Heart left ventricle (tissue), 16 donors: Measurements from ENCODE around the gene OSCAR. TPM values are rescaled to one million over a fixed set of nuclear protein-coding genes. Genes with fewer than 3 reads are reported as not detected.
A peak's percentile ranks its signal among the peaks of the same experiment; 100 is the strongest.

Experiments used
- ATAC-seq, 4 donors: fragments of 200-7000 bp; cut with Tn5 transposase; one replicate each; pipeline ENCODE4 v1.9.1; 2020 to 2022; ENCODE audit warnings: moderate library complexity in 4 of 4, mild to moderate bottlenecking in 3 of 4, moderate number of reproducible peaks in 1 of 4
- DNase-seq, 5 donors: peaks; one replicate each; pipeline ENCODE4 v3.0.0-alpha.2; 2020
- H3K27ac ChIP-seq, 12 donors: fragments of 200-600 bp; sonication (generic) in 4 of 12; one replicate each; pipeline versions ENCODE4 v1.5.0 to v1.8.0; 2016 to 2022; ENCODE audit warnings: mild to moderate bottlenecking in 2 of 12
- H3K27me3 ChIP-seq, 9 donors: fragments of 200-600 bp; sonication (generic) in 2 of 9; one replicate each; pipeline versions ENCODE4 v1.5.1 to v1.8.0; 2016 to 2022; ENCODE audit warnings: mild to moderate bottlenecking in 3 of 9
- H3K36me3 ChIP-seq, 9 donors: fragments of 200-600 bp; sonication (generic) in 2 of 9; one replicate each; pipeline versions ENCODE4 v1.5.0 to v1.8.0; 2018 to 2022; ENCODE audit warnings: mild to moderate bottlenecking in 2 of 9
- H3K4me1 ChIP-seq, 12 donors: fragments of 200-600 bp; sonication (generic) in 4 of 12; one replicate each; pipeline versions ENCODE4 v1.5.0 to v1.8.0; 2016 to 2022; ENCODE audit warnings: mild to moderate bottlenecking in 3 of 12
- H3K4me3 ChIP-seq, 12 donors: fragments of 200-600 bp; sonication (generic) in 4 of 12; one replicate each; pipeline versions ENCODE4 v1.5.0 to v1.8.0; 2017 to 2022; ENCODE audit warnings: mild to moderate bottlenecking in 9 of 12, moderate library complexity in 4 of 12
- H3K9me3 ChIP-seq, 12 donors: fragments of 200-600 bp; sonication (generic) in 4 of 12; one replicate each; pipeline versions ENCODE4 v1.5.0 to v1.8.0; 2016 to 2022; ENCODE audit warnings: mild to moderate bottlenecking in 1 of 12
- CTCF ChIP-seq, 12 donors: fragments of 200-600 bp; sonication (generic) in 4 of 12; IDR thresholded peaks; one replicate each; pipeline versions ENCODE4 v1.5.0 to v1.8.0; 2018 to 2022; ENCODE audit warnings: antibody characterized with exemption in 12 of 12, mild to moderate bottlenecking in 5 of 12
- POLR2A ChIP-seq, 2 donors: fragments of 450-650 bp; IDR thresholded peaks; one replicate each; pipeline ENCODE4 v1.6.1; 2017; ENCODE audit warnings: antibody characterized with exemption in 2 of 2, mild to moderate bottlenecking in 2 of 2, moderate library complexity in 2 of 2
- whole genome bisulfite sequencing, 4 donors: extraction: QIAGEN DNeasy Blood & Tissue Kit in 2 of 4; methylation state at CpG; one replicate each; pipeline versions ENCODE4 v1.1.5 to v1.1.7; 2013 to 2018; 5-methylcytosine and 5-hydroxymethylcytosine counted together
- intact Hi-C, 10 donors: fragments of 100-400 bp; cut with DNase I; formaldehyde crosslinking; loops; one replicate each; pipeline versions ENCODE4 v1.11.1 to v1.14.2; 2022
- polyA plus RNA-seq, 2 donors: library from polyadenylated mRNA; stranded (reverse); fragments of 200-250 nt; gene quantifications; one replicate each; pipeline ENCODE4 v1.2.3, GENCODE V29; 2013
- total RNA-seq, 9 donors: library from RNA; depleted of rRNA in 2 of 9; stranded (reverse); fragments of >200 nt in 2 of 9; fragmentation: NEBNext Ultra II Directional in 3 of 9; extraction: Animal tissue kit (Norgen Biotek cat#: 25700) in 3 of 9; gene quantifications; one replicate each; pipeline versions ENCODE4 v1.1.0 to v1.2.4, GENCODE V29; 2016 to 2023
- donor health status: ischemic (EF 13 %, LVEDD 7.1; RV severe dilation, severe dysfunction).
- donor health status: healthy with polysubstance abuse.
- donor health status: DM: no; HTN: yes; CAD: no.
- donor health status: DM: no; HTN: no; CAD: no.
- donor health status: ischemic (EF 25% LVEDD 6.9; RV normal size, moderate dysfunction).
- donor health status: ischemic (EF 25% LVEDD 5.7; RV mildly dilated, moderate dysfunction).
- donor health status: healthy.
- donor health status: DM: yes; HTN: yes; CAD: no.
- donor health status: ischemic (EF 35%, LVEDD 5.7; RV mildly dilated, moderate dysfunction).
- donor health status: nonischemic (EF 11% LVEDD 7.7; RV severe dilation, severe dysfunction).
- donor health status: DM: yes; HTN: yes; CAD: no.
- donor health status: PGD.
- donor health status: ischemic (EF 29% LVEDD 5.4; RV normal size, mild dysfunction).
- donor health status: nonischemic (EF 23%, LVEDD 6.1; RV moderate dilation, normal function).

The OSCAR gene
- total and polyA plus RNA-seq, 11 donors: 0.35 to 9.8 (median 0.68) TPM; not detected in 1

DNA sequence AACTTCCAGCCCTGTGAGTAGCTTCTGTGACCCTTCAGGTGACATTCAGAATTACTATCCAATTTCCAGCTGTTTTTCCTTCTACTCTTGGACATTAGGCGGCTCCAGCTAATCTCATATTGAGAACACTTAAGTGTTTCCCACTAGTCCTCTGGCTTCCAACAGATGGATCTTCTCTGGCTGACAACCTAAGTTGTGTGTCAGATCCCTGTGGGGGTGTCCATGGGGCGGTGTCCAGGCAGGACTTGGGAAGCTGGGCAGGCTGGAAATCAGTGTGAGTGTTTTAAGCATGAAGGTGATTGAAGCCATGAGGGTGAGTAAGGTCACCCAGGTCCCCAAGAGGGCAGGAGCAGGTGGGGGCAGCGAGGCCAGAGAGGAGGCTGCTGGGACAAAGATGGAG is 47.1 kb upstream of the OSCAR start:
- DNase-seq (peak in 4 of 5 donors; percentile 59 to 81 (median 72)), ATAC-seq (peak; percentile 34 to 80 (median 58))
- intact Hi-C loops: no loop called here
- peaks cover 7 to 100% (median 100%) of the 10 kb centered on the region in 9 donors for H3K36me3 ChIP-seq
- H3K4me3 ChIP-seq: no peak overlapping the region
- TF ChIP-seq POLR2A (IDR thresholded peaks at IDR 0.05) (no peak), CTCF (IDR thresholded peaks at IDR 0.05) (peak in 1 of 12 donors; percentile 14)
- H3K4me1 ChIP-seq: peaks cover 0 to 19% (median 0%) of the 10 kb centered on the region in 12 donors
- WGBS, 4 donors: 62 to 84% (median 74%) methylated on average over 3 of the region's 3 CpGs
- H3K9me3 ChIP-seq: no peaks in the 10 kb centered on the region
- peak overlapping the region in 7 of 12 donors; percentile 12 to 42 (median 34) for H3K27ac ChIP-seq
- H3K27me3 ChIP-seq: no peaks in the 10 kb centered on the region

GRCh38 chr19:54145541-54146158 is 45.0 kb upstream of the OSCAR start:
- Histone ChIP-seq H3K27me3 (no peaks in the 10 kb centered on the region), H3K9me3 (no peaks in the 10 kb centered on the region), H3K36me3 (peaks cover 7 to 91% (median 87%) of the 10 kb centered on the region in 9 donors), H3K27ac (no peak overlapping the region), H3K4me3 (no peak overlapping the region), H3K4me1 (peaks cover 0 to 29% (median 7%) of the 10 kb centered on the region in 12 donors)
- DNase-seq (no peak), ATAC-seq (no peak)
- no peak for TF ChIP-seq POLR2A (IDR thresholded peaks at IDR 0.05)
- intact Hi-C loops: no loop called here
- WGBS, 4 donors: 90 to 95% (median 93%) methylated on average over 18 to 28 of the region's 28 CpGs

GRCh38 chr19:54142166-54142780 is 41.7 kb upstream of the OSCAR start:
- no peak for DNase-seq
- H3K36me3 ChIP-seq: peaks cover 7 to 68% (median 55%) of the 10 kb centered on the region in 9 donors
- ATAC-seq: no peak
- WGBS, 4 donors: 81 to 86% (median 84%) methylated on average over 7 of the region's 7 CpGs
- H3K4me1 ChIP-seq: peaks cover 2 to 46% (median 26%) of the 10 kb centered on the region in 12 donors
- intact Hi-C loops: no loop called here
- H3K27me3 ChIP-seq: no peaks in the 10 kb centered on the region
- H3K27ac ChIP-seq: no peak overlapping the region
- TF ChIP-seq CTCF (IDR thresholded peaks at IDR 0.05) (no peak), POLR2A (IDR thresholded peaks at IDR 0.05) (no peak)
- H3K4me3 ChIP-seq: no peak overlapping the region
- no peaks in the 10 kb centered on the region for H3K9me3 ChIP-seq

- H3K4me1 ChIP-seq: peaks cover 2 to 42% (median 29%) of the 10 kb centered on the region in 12 donors
- H3K9me3 ChIP-seq: no peaks in the 10 kb centered on the region
- H3K36me3 ChIP-seq: peaks cover 4 to 59% (median 46%) of the 10 kb centered on the region in 9 donors
- no peaks in the 10 kb centered on the region for H3K27me3 ChIP-seq
- H3K27ac ChIP-seq: no peak overlapping the region
- no peak for TF ChIP-seq CTCF (IDR thresholded peaks at IDR 0.05)
- TF ChIP-seq POLR2A (IDR thresholded peaks at IDR 0.05): no peak
- 88 to 95% (median 90%) methylated on average over 3 of the region's 3 CpGs for WGBS, 4 donors
- intact Hi-C loops: no loop called here
- DNase-seq: no peak
- ATAC-seq: no peak
- H3K4me3 ChIP-seq: no peak overlapping the region
These were observed 40.8 kb upstream of the OSCAR start for GRCh38 chr19:54141356-54141755.
